C4-2B (cell line): ENCODE measurements around the gene MRPS6.

Experiments
- H3K27ac ChIP-seq: fragments of 450-650 bp; 2 replicates; pipeline ENCODE4 v1.5.1; 2017
- ZFX ChIP-seq: fragments of 450-650 bp; IDR thresholded peaks from 2 replicates; pipeline ENCODE4 v1.6.1; 2017
- TF ChIP-seq, protein P1 (sequence below): fragments of 450-650 bp; conservative IDR thresholded peaks from 2 replicates; pipeline ENCODE4 v1.5.1; 2017; ENCODE audit warnings: mild to moderate bottlenecking

MRPS6 gene

GRCh38 chr21:34115160-34115559 is 41.8 kb downstream of the MRPS6 start:
- no peak overlapping the region for H3K27ac ChIP-seq
- TF ChIP-seq ZFX = no peak
- TF ChIP-seq, protein P1, sequence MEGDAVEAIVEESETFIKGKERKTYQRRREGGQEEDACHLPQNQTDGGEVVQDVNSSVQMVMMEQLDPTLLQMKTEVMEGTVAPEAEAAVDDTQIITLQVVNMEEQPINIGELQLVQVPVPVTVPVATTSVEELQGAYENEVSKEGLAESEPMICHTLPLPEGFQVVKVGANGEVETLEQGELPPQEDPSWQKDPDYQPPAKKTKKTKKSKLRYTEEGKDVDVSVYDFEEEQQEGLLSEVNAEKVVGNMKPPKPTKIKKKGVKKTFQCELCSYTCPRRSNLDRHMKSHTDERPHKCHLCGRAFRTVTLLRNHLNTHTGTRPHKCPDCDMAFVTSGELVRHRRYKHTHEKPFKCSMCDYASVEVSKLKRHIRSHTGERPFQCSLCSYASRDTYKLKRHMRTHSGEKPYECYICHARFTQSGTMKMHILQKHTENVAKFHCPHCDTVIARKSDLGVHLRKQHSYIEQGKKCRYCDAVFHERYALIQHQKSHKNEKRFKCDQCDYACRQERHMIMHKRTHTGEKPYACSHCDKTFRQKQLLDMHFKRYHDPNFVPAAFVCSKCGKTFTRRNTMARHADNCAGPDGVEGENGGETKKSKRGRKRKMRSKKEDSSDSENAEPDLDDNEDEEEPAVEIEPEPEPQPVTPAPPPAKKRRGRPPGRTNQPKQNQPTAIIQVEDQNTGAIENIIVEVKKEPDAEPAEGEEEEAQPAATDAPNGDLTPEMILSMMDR = no peak

- TF ChIP-seq, protein P1 = no peak
- TF ChIP-seq ZFX = no peak
Measured at GRCh38 chr21:34116569-34116968, 43.2 kb downstream of the MRPS6 start.

DNA sequence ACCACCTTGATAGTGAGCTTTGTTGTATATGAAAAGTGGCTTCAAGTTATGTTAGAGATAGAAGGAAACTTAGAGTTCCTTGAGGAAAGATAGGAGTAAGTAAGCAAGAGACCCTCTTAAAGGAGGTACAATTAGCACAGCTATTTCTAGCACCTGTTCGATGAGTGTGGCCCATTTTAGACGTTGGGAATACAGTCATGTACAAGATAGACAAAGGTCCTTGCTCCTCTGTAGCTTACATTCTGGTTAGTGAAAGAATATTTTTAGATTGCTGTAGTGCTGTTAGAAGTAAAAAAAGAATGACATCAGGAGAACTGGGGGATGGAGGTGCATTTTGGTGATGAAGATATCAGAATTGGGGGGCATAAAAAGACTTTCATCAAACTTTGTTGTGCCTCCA is 47.5 kb downstream of the MRPS6 start:
- no peak for TF ChIP-seq ZFX
- TF ChIP-seq, protein P1 = no peak
- no peak overlapping the region for H3K27ac ChIP-seq

More at GRCh38 chr21:34116569-34116968, 43.2 kb downstream of the MRPS6 start:
- no peak overlapping the region for H3K27ac ChIP-seq

DNA sequence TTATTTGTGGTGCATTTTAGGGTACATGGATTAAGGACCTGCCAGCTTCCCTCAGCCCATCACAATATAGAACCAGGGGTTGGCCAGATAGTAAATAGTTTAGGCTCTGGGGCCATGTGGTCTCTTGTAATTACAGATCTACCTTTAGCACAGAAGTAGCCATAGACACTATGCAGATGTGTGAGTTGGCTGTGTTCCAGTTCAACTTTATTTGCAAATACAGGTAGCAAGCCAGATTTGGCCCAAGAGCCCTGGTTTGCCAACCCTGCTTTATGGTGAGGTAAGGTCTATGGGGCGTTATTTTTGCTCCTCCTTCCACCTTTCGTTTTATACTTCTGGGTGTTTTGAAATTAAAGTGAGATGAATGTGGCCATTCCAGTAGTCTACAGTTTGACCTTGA is 48.7 kb downstream of the MRPS6 start:
- no peak overlapping the region for H3K27ac ChIP-seq
- TF ChIP-seq, protein P1 = no peak
- TF ChIP-seq ZFX = no peak

- H3K27ac ChIP-seq = no peak overlapping the region
- TF ChIP-seq ZFX = no peak
- TF ChIP-seq, protein P1 = no peak
Measured at GRCh38 chr21:34123609-34124008, 50.2 kb downstream of the MRPS6 start.

GRCh38 chr21:34126269-34126668 is 52.9 kb downstream of the MRPS6 start:
- no peak overlapping the region for H3K27ac ChIP-seq
- TF ChIP-seq, protein P1 = no peak
- TF ChIP-seq ZFX = no peak

- no peak overlapping the region for H3K27ac ChIP-seq
- TF ChIP-seq, protein P1 = no peak
- no peak for TF ChIP-seq ZFX
Measured at GRCh38 chr21:34126691-34127090, 53.3 kb downstream of the MRPS6 start.
